ENCODE measurements around the gene ALCAM.
"Not testable (repeated sequence)": the region's sequence is repeated elsewhere in the genome, so short reads cannot be mapped to it uniquely, and the experiment has no call there.

Gene ALCAM

DNA sequence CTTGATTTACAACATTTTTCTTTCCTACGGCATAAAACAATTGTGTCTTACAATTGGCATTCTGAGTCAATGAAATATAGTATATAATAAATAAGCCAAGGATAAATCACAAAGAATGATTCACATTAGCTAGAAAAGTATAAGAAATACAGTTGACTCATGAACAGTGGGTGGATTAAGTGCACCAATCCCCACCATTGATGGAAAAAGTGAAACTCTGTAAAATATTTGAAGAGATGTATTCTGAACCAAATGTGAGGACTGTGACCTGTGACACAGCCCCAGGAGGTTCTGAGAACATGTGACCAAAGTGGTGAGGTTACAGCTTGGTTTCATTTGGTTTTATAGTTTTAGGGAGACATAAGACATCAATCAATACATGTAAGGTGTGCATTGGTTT, 227.5 kb downstream of the ALCAM start:
- TF ChIP-seq, protein P1, sequence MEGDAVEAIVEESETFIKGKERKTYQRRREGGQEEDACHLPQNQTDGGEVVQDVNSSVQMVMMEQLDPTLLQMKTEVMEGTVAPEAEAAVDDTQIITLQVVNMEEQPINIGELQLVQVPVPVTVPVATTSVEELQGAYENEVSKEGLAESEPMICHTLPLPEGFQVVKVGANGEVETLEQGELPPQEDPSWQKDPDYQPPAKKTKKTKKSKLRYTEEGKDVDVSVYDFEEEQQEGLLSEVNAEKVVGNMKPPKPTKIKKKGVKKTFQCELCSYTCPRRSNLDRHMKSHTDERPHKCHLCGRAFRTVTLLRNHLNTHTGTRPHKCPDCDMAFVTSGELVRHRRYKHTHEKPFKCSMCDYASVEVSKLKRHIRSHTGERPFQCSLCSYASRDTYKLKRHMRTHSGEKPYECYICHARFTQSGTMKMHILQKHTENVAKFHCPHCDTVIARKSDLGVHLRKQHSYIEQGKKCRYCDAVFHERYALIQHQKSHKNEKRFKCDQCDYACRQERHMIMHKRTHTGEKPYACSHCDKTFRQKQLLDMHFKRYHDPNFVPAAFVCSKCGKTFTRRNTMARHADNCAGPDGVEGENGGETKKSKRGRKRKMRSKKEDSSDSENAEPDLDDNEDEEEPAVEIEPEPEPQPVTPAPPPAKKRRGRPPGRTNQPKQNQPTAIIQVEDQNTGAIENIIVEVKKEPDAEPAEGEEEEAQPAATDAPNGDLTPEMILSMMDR (IDR thresholded peaks at IDR 0.05) = no peak
- TF ChIP-seq ZFX (IDR thresholded peaks at IDR 0.05; ENCODE audit: borderline replicate concordance) = no peak
- H3K27ac ChIP-seq = no peak overlapping the region

DNA sequence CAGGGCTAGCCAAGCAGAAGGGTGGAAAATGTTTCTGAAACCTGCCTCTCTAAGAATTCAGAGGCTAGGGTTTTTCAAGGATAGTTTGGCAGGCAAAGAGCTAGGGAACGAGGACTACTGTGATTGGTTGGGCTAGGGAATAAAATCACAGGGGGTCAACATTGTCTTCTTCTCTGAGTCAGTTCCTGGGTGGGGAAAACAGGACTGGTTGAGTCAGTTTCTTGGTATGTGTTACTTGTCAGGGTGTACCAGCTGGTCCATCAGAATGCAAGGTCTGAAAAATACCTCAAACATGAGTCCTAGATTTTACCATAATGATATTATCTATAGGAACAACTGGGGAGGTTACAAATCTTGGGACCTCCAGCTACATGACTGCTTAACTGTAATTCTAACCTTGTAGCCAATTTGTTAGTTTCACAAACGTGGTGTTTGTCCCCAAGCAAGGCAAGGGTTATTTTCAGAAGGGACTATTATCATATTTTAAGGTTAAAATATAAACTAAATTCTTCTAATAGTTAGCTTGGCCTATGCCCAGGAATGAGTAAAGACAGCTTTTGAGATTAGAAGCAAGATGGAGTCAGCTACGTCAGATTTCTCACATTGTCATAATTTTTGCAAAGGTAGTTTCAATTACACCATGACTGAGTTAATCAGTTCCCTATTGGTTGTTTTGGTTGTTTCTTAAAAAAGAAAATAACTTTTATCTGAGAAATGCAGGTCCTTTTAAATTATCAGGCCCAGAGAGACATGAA, 231.5 kb downstream of the ALCAM start:
- no peak for TF ChIP-seq ZFX (IDR thresholded peaks at IDR 0.05; ENCODE audit: borderline replicate concordance)
- TF ChIP-seq, protein P1 (IDR thresholded peaks at IDR 0.05) = no peak
- no peak overlapping the region for H3K27ac ChIP-seq

DNA sequence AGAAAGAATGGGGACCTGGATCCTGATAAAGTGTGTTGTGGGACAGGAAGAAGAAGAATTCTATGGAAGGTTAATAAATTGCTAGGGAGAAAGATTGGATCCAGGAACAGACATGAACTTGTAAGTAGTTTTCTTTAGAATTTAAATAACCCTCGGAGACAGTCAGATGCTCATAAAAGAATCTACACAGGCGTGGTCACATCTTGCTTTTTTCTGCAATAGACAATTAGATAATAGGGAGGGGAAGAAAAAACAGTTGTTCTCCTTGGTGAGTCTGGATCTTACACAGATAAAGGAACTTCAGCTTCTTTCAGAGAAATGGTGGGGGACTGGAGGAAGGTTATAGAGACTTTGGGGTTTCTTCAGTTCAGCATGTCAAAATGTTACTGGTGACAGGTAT, 232.6 kb downstream of the ALCAM start:
- H3K27ac ChIP-seq = no peak overlapping the region
- no peak for TF ChIP-seq ZFX (IDR thresholded peaks at IDR 0.05; ENCODE audit: borderline replicate concordance)
- TF ChIP-seq, protein P1 (IDR thresholded peaks at IDR 0.05) = no peak

DNA sequence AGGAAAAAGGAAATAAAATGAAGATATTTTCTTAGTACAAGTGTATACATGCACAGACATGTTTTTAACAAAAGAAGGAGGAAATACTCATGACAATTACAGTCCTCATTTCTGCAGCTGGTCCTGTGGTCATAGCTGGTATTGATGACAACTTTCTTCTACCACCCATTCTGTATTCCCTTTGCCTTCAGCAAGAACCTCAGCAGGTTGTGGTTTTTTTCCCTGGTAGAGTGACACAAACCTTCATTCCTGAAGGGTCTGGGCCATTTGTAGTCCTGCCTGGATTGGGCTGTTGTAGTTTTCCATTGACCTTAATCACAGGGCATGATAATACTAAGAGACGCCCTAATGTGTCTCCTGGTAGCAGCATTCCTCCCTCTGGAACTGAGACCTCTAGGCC, 235.0 kb downstream of the ALCAM start:
- H3K27ac ChIP-seq = not testable (repeated sequence)

DNA sequence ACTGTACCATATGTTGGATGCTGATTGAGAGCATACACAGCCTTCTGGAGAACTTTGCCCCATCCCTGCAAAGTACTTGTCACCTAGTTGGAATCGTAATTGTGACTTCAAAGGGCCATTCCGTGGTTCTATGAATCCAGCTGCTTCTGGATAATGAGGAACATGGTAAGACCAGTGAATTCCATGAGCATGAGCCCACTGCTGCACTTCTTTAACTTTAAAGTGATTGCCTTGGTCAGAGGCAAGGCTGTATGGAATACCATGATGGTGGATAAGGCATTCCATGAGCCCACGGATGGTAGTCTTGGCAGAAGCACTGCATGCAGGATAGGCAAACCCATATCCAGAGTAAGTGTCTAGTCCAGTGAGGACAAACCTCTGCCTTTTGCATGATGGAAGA, 235.6 kb downstream of the ALCAM start:
- not testable (repeated sequence) for H3K27ac ChIP-seq

DNA sequence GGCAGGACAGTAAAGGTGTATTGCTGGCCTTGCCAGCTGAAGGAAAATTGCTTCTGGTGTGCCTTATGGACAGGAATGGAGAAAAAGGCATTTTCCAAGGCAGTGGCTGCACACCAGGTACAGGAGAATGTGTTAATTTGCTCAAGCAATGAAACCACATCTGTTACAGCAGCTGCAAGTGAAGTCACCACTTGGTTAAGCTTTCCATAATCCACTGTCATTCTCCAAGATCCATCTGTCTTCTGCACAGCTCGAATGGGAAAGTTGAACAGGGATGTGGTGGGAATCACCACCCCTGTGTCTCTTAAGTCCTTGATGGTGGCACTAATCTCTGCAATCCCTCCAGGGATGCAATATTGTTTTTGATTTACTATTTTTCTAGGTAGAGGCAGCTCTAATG, 236.8 kb downstream of the ALCAM start:
- H3K27ac ChIP-seq = not testable (repeated sequence)

DNA sequence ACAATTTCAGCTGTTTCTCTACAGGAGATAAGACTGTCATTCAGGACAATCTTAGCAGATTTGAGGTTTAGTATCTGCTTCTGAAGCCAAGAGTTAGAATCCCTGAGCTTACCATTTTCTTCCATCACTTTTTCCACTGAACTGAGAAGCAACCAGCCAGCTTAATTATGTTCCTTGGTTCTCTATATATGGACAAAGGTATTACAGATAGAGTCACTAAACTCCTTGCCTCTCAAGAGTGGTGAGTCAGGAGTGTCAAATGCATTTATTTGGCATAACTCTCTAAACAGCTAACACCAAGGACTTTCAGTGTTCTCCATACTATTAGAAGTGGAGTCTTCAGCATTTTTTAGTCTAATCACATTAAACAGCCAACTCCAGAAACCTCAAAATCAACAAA, 239.3 kb downstream of the ALCAM start:
- H3K27ac ChIP-seq = no peak overlapping the region
- no peak for TF ChIP-seq ZFX (IDR thresholded peaks at IDR 0.05; ENCODE audit: borderline replicate concordance)
- TF ChIP-seq, protein P1 (IDR thresholded peaks at IDR 0.05) = no peak

DNA sequence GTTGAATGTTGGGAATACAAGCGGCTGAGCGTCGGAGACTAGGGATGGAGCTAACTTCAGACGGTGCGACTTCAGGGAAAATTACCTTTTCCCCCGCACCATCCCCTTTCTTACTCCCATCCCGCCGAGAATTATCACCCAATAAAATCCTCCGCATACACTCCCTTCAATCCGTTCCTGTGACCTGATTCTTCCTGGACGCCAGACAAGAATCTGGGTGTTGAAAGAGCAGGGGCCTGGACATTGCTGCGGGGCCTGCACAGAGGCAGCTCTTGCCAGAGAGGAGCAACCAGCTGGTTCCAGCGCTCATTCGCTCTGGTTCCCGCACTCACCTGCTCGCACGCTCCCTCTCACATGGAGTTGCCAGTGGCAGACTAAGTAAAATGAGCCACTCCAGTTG, 241.9 kb downstream of the ALCAM start:
- TF ChIP-seq, protein P1 (IDR thresholded peaks at IDR 0.05) = no peak
- TF ChIP-seq ZFX (IDR thresholded peaks at IDR 0.05; ENCODE audit: borderline replicate concordance) = no peak
- no peak overlapping the region for H3K27ac ChIP-seq

DNA sequence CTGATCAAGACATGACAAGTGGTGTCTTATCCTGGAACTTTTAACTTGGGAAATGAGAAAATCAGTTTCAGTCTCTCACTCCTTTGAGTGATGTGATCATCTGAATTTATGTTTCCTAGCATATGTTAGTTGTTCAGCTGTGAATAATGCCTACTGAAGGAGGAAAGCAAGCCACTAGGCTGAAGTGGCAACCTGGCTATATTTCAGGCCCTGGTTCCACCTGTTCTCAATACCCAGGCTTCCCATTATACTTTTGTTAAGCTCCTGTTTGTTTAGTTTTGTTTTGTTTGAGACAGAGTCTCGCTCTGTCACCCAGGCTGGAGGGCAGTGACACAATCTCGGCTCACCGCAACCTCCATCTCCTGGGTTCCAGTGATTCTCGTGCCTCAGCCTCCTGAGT, 243.8 kb downstream of the ALCAM start:
- TF ChIP-seq ZFX (IDR thresholded peaks at IDR 0.05; ENCODE audit: borderline replicate concordance) = no peak
- TF ChIP-seq, protein P1 (IDR thresholded peaks at IDR 0.05) = no peak
- H3K27ac ChIP-seq = no peak overlapping the region
